ENCODE data around the gene MIEF1.
A peak's percentile ranks its signal among the peaks of the same experiment; 100 is the strongest.

The MIEF1 gene

GRCh38 chr22:39478441-39478850, 23.6 kb upstream of the MIEF1 start:
- peak; percentile 73 for DNase-seq
- Mint-ChIP-seq H3K4me3 (no peak overlapping the region), H3K9me3 (no peaks in the 10 kb centered on the region), H3K4me1 (peaks cover 13% of the 10 kb centered on the region), H3K36me3 (ENCODE audit: low read depth) (no peaks in the 10 kb centered on the region), H3K27ac (no peak overlapping the region), H3K27me3 (ENCODE audit: low read depth, poor library complexity) (peaks cover 3% of the 10 kb centered on the region)
- no peak for TF ChIP-seq CTCF (IDR thresholded peaks at IDR 0.05)

- H3K27ac Mint-ChIP-seq: no peak overlapping the region
- H3K36me3 Mint-ChIP-seq (ENCODE audit: low read depth): no peaks in the 10 kb centered on the region
- no peak overlapping the region for H3K4me3 Mint-ChIP-seq
- no peaks in the 10 kb centered on the region for H3K9me3 Mint-ChIP-seq
- no peak for TF ChIP-seq CTCF (IDR thresholded peaks at IDR 0.05)
- no peak for DNase-seq
- H3K27me3 Mint-ChIP-seq (ENCODE audit: low read depth, poor library complexity): peaks cover 3% of the 10 kb centered on the region
- H3K4me1 Mint-ChIP-seq: peaks cover 13% of the 10 kb centered on the region
These were observed 22.8 kb upstream of the MIEF1 start for GRCh38 chr22:39479254-39479653.

GRCh38 chr22:39480557-39480956, 21.5 kb upstream of the MIEF1 start:
- Mint-ChIP-seq H3K27me3 (ENCODE audit: low read depth, poor library complexity) (peaks cover 3% of the 10 kb centered on the region), H3K4me3 (no peak overlapping the region), H3K36me3 (ENCODE audit: low read depth) (no peaks in the 10 kb centered on the region), H3K4me1 (peaks cover 9% of the 10 kb centered on the region), H3K27ac (no peak overlapping the region), H3K9me3 (no peaks in the 10 kb centered on the region)
- no peak for DNase-seq
- no peak for TF ChIP-seq CTCF (IDR thresholded peaks at IDR 0.05)

GRCh38 chr22:39481054-39481453, 21.0 kb upstream of the MIEF1 start:
- Mint-ChIP-seq H3K9me3 (no peaks in the 10 kb centered on the region), H3K27ac (peak overlapping the region; percentile 26), H3K36me3 (ENCODE audit: low read depth) (no peaks in the 10 kb centered on the region), H3K4me3 (no peak overlapping the region), H3K4me1 (peaks cover 4% of the 10 kb centered on the region), H3K27me3 (ENCODE audit: low read depth, poor library complexity) (peaks cover 3% of the 10 kb centered on the region)
- TF ChIP-seq CTCF (IDR thresholded peaks at IDR 0.05): no peak
- DNase-seq: no peak

- Mint-ChIP-seq H3K27me3 (ENCODE audit: low read depth, poor library complexity) (peaks cover 3% of the 10 kb centered on the region), H3K27ac (no peak overlapping the region), H3K4me1 (no peaks in the 10 kb centered on the region), H3K36me3 (ENCODE audit: low read depth) (no peaks in the 10 kb centered on the region), H3K4me3 (no peak overlapping the region), H3K9me3 (no peaks in the 10 kb centered on the region)
- no peak for DNase-seq
- TF ChIP-seq CTCF (IDR thresholded peaks at IDR 0.05): no peak
These were observed 20.5 kb upstream of the MIEF1 start for GRCh38 chr22:39481595-39481994.

GRCh38 chr22:39482768-39483167, 19.3 kb upstream of the MIEF1 start:
- TF ChIP-seq CTCF (IDR thresholded peaks at IDR 0.05): no peak
- no peak for DNase-seq
- peaks cover 3% of the 10 kb centered on the region for H3K27me3 Mint-ChIP-seq (ENCODE audit: low read depth, poor library complexity)
- H3K27ac Mint-ChIP-seq: no peak overlapping the region
- H3K9me3 Mint-ChIP-seq: no peaks in the 10 kb centered on the region
- no peak overlapping the region for H3K4me3 Mint-ChIP-seq
- no peaks in the 10 kb centered on the region for H3K4me1 Mint-ChIP-seq
- no peaks in the 10 kb centered on the region for H3K36me3 Mint-ChIP-seq (ENCODE audit: low read depth)
